HG03045 (cell line): ENCODE measurements around the gene SHOX.

Experiments
- ATAC-seq: cut with Tn5 transposase; IDR thresholded peaks from one replicate; pipeline ENCODE4 v1.9.1; 2021; ENCODE audit warnings: mild to moderate bottlenecking, moderate library complexity; ENCODE audit not compliant: unreplicated experiment

Gene SHOX

GRCh38 chrX:663841-664240 lies 33.2 kb downstream of the SHOX start:
- no peak for ATAC-seq

GRCh38 chrX:666762-667720 lies 36.5 kb downstream of the SHOX start:
- no peak for ATAC-seq

DNA sequence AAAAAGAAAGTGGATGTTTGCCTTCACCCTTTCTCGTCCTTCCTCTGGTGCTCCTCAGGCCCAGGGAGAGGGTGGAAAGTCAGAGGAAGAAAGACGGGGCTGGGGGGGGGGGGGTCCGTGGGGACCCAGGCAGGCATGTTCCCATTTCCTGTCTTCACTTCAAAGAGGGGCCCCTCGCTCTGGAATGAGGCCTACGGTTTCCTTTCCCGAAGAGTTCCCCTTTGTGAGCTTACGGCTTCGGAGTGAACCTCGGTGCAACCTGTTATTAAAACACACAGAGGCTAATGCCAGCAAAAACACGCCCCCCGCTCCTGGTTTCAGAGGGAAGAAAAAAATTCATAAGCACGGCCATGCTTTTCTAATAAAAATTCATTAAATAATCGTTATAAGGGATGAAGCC lies 40.1 kb downstream of the SHOX start:
- no peak for ATAC-seq

DNA sequence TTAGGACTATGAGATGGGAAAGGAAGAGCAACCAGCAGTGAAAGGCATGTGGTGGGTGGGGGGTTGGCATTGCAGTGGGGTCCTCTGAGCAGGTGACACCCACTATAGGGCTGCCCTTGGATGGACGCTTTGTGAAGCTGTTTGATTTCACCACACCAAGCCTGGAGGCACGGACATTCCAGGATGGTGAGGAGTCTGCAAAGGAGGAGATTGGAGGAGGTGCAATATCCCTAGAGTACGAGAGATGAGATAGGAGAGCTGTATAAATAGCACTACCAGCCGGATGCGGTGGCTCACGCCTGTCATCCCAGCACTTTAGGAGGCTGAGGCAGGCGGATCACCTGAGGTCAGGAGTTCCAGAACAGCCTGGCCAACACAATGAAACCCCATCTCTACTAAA lies 42.3 kb downstream of the SHOX start:
- ATAC-seq: no peak

DNA sequence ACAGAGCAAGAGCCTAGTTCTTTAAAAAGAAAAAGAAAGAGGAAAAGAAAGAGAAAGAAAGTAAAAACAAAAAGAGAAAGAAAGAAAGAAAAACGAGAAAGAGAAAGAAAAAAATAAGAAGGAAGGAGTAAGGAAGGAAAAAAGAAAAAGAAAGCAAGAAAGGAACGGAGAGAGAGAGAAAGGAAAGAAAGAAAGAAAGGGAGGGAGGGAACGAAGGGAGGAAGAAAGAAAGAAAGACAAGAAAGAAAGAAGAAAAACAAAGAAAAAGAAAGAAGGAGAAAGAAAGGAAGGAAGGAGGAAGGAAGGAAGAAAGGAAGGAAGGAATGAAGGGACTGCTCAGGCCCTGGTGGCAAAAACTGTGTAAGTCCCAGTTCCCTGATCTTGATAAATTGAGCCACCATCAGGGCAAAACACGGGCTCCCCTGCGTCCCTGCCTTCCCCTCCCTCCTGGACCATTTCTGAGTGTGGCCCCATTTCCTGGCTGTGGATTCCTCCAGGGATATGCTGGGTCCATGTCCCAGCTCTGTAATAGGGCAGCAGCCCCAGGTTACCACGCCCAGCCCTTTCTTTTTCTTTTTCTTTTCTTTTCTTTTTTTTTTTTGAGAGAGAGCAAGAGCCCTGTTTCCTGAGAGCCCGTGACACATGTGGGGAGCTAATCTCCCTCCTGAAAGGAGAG lies 44.8 kb downstream of the SHOX start:
- ATAC-seq: no peak

DNA sequence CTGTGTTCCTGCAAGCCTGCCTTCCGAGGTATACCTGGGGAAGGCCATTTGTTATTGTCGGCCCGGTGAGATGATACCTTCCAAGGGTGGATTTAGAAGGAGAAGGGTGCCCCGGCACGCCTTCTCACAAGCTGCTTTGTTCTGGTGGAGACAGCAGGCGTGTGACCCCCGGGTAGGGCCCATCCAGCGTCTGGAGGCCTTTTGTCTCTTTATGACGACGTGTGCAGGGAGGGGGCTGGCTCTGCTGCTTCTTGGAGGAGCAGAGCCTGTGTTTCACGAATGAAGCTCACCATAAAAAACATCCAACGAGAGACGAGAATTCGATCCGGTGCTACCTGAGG lies 45.3 kb downstream of the SHOX start:
- no peak for ATAC-seq

- ATAC-seq: no peak
These were observed 46.8 kb downstream of the SHOX start for GRCh38 chrX:677376-677775.

DNA sequence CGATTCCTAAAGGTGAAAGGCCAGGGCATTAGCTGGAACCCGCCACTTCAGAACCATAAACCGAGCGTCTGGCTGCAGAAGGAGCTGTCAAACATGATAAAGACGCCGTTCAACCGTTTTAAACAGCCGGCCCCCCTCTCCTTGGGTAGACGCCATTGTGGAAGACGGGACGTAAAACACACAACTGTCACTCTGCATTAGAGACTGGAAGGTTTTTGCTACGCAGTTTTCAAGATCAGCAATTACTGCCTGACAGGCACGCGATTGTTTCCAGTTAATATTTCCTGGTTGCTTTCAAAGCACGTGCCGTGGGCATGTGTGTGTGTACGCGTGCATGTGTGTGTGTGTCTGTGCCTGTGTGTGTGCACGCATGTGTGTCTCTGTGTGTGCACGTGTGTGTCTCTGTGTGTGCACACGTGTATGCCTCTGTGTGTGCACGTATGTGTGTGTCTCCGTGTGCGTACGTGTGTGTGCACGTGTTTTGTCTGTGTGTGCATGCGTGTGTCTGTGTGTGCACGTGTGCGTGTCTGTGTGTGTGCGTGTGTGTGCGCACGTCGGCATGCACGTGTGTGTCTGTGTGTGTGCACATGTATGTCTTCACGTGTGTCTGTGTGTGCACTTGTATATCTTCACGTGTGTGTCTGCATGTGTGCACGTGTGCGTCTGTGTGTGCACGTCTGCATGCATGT lies 48.8 kb downstream of the SHOX start:
- no peak for ATAC-seq

DNA sequence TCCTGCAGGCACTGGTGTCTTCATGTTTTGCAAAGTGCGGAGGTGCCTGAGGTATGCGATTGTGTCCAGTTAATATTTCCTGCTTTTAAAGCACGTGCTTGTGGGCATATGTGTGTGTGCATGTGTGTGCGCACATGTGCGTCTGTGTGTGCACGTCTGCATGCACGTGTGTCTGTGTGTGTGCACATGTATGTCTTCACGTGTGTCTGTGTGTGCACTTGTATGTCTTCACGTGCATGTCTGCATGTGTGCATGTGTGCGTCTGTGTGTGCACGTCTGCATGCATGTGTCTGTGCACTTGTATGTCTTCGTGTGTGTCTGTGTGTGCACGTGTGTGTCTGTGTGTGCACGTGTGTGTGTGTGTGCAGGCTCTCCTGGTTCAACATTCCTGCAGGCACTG lies 49.5 kb downstream of the SHOX start:
- no peak for ATAC-seq

GRCh38 chrX:681989-682388 lies 51.4 kb downstream of the SHOX start:
- no peak for ATAC-seq

GRCh38 chrX:682892-683291 lies 52.3 kb downstream of the SHOX start:
- ATAC-seq: no peak

DNA sequence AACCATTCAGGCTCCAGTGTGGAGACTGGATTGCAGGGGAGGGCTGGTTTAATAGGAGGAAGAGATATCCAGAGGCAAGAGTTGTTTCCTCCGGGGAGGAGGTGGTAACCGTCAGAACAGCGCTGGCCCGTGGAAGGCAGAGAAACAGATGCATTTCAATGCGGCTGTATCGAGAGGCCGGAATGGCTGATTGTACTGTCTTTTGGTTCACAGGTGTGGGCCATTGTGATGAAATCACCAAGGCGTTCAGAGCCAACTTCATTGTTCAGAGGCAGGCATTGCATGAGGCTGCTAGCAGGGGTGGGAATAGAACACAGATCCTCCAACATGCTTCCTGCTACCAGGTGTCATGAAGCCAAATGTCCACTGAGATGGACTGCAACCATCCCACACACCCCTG lies 53.0 kb downstream of the SHOX start:
- ATAC-seq: no peak

DNA sequence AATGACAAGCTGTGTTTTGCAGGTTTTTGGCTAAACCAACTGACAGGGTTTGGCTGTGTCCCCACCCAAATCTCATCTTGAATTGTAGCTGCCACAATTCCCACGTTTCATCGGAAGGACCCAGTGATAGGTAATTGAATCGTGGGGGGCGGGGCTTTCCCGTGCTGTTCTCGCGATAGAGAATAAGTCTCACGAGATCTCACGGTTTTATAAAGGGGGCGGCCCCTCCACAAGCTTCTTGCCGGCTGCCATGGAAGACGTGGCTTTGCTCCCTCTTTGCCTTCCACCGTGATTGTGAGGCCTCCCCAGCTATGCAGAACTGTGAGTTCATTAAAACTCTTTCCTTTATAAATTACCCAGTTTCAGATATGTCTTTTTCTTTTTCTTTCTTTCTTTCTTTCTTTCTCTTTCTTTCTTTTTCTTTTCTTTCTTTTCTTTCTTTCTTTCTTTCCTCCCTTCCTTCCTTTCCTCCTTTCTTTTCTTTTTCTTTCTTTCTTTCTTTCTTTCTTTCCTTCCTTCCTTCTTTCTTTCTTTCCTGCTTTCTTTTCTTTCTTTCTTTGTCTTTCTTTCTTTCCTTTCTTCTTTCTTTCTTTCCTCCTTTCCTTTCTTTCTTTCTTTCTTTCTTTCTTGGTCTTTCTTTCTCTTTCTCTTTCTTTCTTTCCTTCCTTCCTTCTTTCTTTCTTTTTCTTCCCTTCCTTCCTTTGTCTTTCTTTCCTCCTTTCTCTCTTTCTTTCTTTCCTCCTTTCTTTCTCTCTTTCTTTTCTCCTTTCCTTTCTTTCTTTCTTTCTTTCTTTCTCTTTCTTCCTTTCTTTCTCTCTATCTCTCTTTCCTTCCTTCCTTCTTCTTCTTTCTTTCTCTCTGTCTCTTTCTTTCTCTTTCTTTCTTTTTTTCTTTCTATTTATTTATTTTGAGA lies 54.8 kb downstream of the SHOX start:
- ATAC-seq: no peak

DNA sequence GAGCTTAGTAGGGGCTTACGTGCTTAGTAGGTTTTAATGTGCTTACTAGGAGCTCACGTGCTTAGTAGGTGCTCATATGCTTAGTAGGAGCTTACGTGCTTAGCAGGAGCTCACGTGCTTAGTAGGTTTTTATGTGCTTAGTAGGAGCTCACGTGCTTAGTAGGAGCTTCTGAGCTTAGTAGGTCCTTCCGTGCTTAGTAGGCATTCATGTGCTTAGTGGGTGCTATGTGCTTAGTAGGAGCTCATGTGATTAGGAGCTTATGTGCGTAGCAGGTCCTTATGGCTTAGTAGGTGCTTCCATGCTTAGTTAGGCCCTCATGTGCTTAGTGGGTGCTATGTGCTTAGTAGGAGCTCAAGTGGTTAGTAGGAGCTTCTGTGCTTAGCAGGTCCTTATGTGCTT lies 59.4 kb downstream of the SHOX start:
- ATAC-seq: no peak

DNA sequence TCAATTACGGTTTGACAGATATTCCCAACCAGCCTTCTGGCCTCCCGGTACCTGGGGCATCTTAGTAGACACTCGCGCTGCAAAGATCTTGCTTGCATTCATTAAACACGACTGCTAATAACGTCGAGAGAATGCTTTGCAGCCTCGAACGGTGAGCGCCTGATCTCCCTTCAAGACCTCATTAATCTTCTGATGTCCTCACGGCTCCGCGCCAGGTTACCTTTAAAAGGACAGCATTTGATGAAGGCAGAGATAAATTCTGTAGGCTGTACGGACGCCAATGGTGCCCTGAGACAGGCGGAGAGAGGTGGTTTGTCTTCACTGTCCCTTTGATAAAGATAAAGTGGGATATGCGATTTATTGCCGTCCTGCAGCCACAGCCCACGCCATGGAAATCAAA lies 64.2 kb downstream of the SHOX start:
- ATAC-seq: no peak

- no peak for ATAC-seq
These were observed 67.6 kb downstream of the SHOX start for GRCh38 chrX:698206-698605.

- ATAC-seq: no peak
These were observed 70.3 kb downstream of the SHOX start for GRCh38 chrX:700936-701335.

GRCh38 chrX:701673-702072 lies 71.1 kb downstream of the SHOX start:
- ATAC-seq: no peak

GRCh38 chrX:703466-703865 lies 72.9 kb downstream of the SHOX start:
- no peak for ATAC-seq

- ATAC-seq: no peak
These were observed 73.3 kb downstream of the SHOX start for GRCh38 chrX:703866-704265.
